Kidney (tissue), 14 donors: ENCODE data around the gene GORASP1. TPM values are rescaled to one million over a fixed set of nuclear protein-coding genes. Genes with fewer than 3 reads are reported as not detected.

Source experiments
- DNase-seq, 5 donors: peaks; one replicate each; pipeline ENCODE4 v3.0.0-alpha.2; 2013 to 2020
- FAIRE-seq: peaks from 2 replicates; lab custom pipeline; 2012; peaks lifted over from hg19 to GRCh38; lab: Jason Lieb, UNC
- H3K27ac ChIP-seq, 2 donors: one replicate each; pipeline ENCODE4 v1.7.0; 2013; ENCODE audit warnings: low read depth in 2 of 2, low read length in 2 of 2, inconsistent platforms in 1 of 2
- H3K27me3 ChIP-seq: one replicate; pipeline ENCODE4 v1.7.1; 2013; ENCODE audit warnings: low read length, inconsistent platforms; ENCODE audit not compliant: control insufficient read depth, insufficient read depth
- H3K36me3 ChIP-seq, 3 donors: one replicate each; pipeline versions ENCODE4 v1.7.0 to v1.7.1; 2013; ENCODE audit warnings: low read length in 3 of 3, control low read depth in 1 of 3, inconsistent platforms in 1 of 3; ENCODE audit not compliant: insufficient read depth in 3 of 3, control insufficient read depth in 2 of 3
- H3K4me1 ChIP-seq, 3 donors: one replicate each; pipeline versions ENCODE4 v1.7.0 to v1.7.1; 2013; ENCODE audit warnings: low read length in 3 of 3, inconsistent platforms in 1 of 3, low read depth in 1 of 3; ENCODE audit not compliant: control insufficient read depth in 2 of 3, insufficient read depth in 2 of 3
- H3K4me3 ChIP-seq, 3 donors: one replicate each; pipeline versions ENCODE4 v1.7.0 to v1.8.1; 2013; ENCODE audit warnings: low read length in 3 of 3, control low read depth in 1 of 3, inconsistent platforms in 1 of 3
- H3K9ac ChIP-seq, 3 donors: one replicate each; pipeline versions ENCODE4 v1.7.0 to v1.7.1; 2013; ENCODE audit warnings: low read length in 3 of 3, control low read depth in 1 of 3, inconsistent platforms in 1 of 3
- H3K9me3 ChIP-seq, 3 donors: one replicate each; pipeline versions ENCODE4 v1.7.0 to v1.7.1; 2013; ENCODE audit warnings: low read length in 3 of 3, control low read depth in 1 of 3, inconsistent platforms in 1 of 3; ENCODE audit not compliant: control insufficient read depth in 2 of 3, insufficient read depth in 1 of 3
- CTCF ChIP-seq: IDR thresholded peaks from 3 replicates; pipeline ENCODE4 v1.5.1; 2012; ENCODE audit warnings: mild to moderate bottlenecking, moderate library complexity, borderline replicate concordance; ENCODE audit not compliant: insufficient read depth; ENCODE audit errors: extremely low read depth
- intact Hi-C: fragments of 100-400 bp; cut with DNase I; formaldehyde crosslinking; loops from one replicate; pipeline ENCODE4 v1.11.1; 2022
- polyA plus RNA-seq: library from polyadenylated mRNA; stranded (reverse); fragments of 350-450 nt; fragmentation: Illumina TruSeq; extraction: RNeasy Lipid Tissue Mini Kit (QIAGEN cat#74804); gene quantifications from one replicate; pipeline ENCODE4 v1.2.3, GENCODE V29; 2014; ENCODE audit warnings: low read depth, low replicate concordance; ENCODE audit not compliant: insufficient read depth
- total RNA-seq: library from RNA; stranded (reverse); fragmentation: NEBNext Ultra II Directional; extraction: Animal tissue kit (Norgen Biotek cat#: 25700); gene quantifications from one replicate; pipeline ENCODE4 v1.2.1, GENCODE V29; 2021
- donor health status: control.
- donor health status: control.
- donor health status: control.
- donor health status: control.
- donor health status: control.
- donor health status: DM: yes; HTN: yes; CAD: no.
- donor health status: Normal renal cell carcinoma (clear cell type).

GORASP1 gene
- total and polyA plus RNA-seq, 2 donors from 2014 or later, result 38.8 to 70.9 TPM

GRCh38 chr3:39112113-39112512 lies 4.7 kb upstream of the GORASP1 start:
- DNase-seq (no peak), FAIRE-seq (no peak)
- Histone ChIP-seq H3K27me3 (no peaks in the 10 kb centered on the region), H3K9ac (no peak overlapping the region), H3K9me3 (no peaks in the 10 kb centered on the region), H3K27ac (no peak overlapping the region), H3K36me3 (peaks cover 0 to 7% (median 2%) of the 10 kb centered on the region in 3 donors), H3K4me1 (peaks cover 0 to 6% (median 0%) of the 10 kb centered on the region in 3 donors), H3K4me3 (no peak overlapping the region)
- TF ChIP-seq CTCF, result no peak
- intact Hi-C loops, result no loop called here

- Histone ChIP-seq H3K4me1 (peaks cover 0 to 17% (median 9%) of the 10 kb centered on the region in 3 donors), H3K9me3 (no peaks in the 10 kb centered on the region), H3K4me3 (no peak overlapping the region), H3K36me3 (peaks cover 0 to 7% (median 2%) of the 10 kb centered on the region in 3 donors), H3K9ac (no peak overlapping the region), H3K27me3 (no peaks in the 10 kb centered on the region), H3K27ac (no peak overlapping the region)
- no peak for TF ChIP-seq CTCF
- DNase-seq (no peak), FAIRE-seq (no peak)
- intact Hi-C loops, result no loop called here
Measured at GRCh38 chr3:39110041-39110639, 2.7 kb upstream of the GORASP1 start.

- no peak for DNase-seq
- H3K4me1 ChIP-seq, result peaks cover 0 to 27% (median 13%) of the 10 kb centered on the region in 3 donors
- no peak overlapping the region for H3K9ac ChIP-seq
- intact Hi-C loops, result no loop called here
- no peak overlapping the region for H3K4me3 ChIP-seq
- no peaks in the 10 kb centered on the region for H3K27me3 ChIP-seq
- H3K27ac ChIP-seq, result no peak overlapping the region
- no peaks in the 10 kb centered on the region for H3K9me3 ChIP-seq
- FAIRE-seq, result no peak
- no peak for TF ChIP-seq CTCF
- peaks cover 0 to 7% (median 2%) of the 10 kb centered on the region in 3 donors for H3K36me3 ChIP-seq
Measured at GRCh38 chr3:39109086-39109485, 1.7 kb upstream of the GORASP1 start.
